Activated T-cell treated with anti-CD3 and anti-CD28 coated beads, Interleukin-2, amount 50 U/mL, for 24 hours (primary cell): Measurements from ENCODE around the gene B4GALT7.
"Not testable (repeated sequence)": the region's sequence is repeated elsewhere in the genome, so short reads cannot be mapped to it uniquely, and the experiment has no call there.

Experiments used
- DNase-seq: peaks from one replicate; pipeline ENCODE4 v3.0.0-alpha.2; 2020
- H3K27ac Mint-ChIP-seq: 2 replicates; pipeline ENCODE4 v1.8.0; 2020; ENCODE audit warnings: mild to moderate bottlenecking, mixed read lengths
- H3K27me3 Mint-ChIP-seq: 2 replicates; pipeline ENCODE4 v1.8.0; 2020; ENCODE audit warnings: mixed read lengths
- H3K36me3 Mint-ChIP-seq: 2 replicates; pipeline ENCODE4 v1.8.0; 2020; ENCODE audit warnings: low read depth, mixed read lengths
- H3K4me1 Mint-ChIP-seq: 2 replicates; pipeline ENCODE4 v1.8.0; 2020; ENCODE audit warnings: low read depth, mixed read lengths
- H3K4me3 Mint-ChIP-seq: 2 replicates; pipeline ENCODE4 v1.8.0; 2020; ENCODE audit warnings: mild to moderate bottlenecking, moderate library complexity, mixed read lengths
- H3K9me3 Mint-ChIP-seq: 2 replicates; pipeline ENCODE4 v1.8.0; 2020; ENCODE audit warnings: mixed read lengths

B4GALT7 gene, protein sequence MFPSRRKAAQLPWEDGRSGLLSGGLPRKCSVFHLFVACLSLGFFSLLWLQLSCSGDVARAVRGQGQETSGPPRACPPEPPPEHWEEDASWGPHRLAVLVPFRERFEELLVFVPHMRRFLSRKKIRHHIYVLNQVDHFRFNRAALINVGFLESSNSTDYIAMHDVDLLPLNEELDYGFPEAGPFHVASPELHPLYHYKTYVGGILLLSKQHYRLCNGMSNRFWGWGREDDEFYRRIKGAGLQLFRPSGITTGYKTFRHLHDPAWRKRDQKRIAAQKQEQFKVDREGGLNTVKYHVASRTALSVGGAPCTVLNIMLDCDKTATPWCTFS

DNA sequence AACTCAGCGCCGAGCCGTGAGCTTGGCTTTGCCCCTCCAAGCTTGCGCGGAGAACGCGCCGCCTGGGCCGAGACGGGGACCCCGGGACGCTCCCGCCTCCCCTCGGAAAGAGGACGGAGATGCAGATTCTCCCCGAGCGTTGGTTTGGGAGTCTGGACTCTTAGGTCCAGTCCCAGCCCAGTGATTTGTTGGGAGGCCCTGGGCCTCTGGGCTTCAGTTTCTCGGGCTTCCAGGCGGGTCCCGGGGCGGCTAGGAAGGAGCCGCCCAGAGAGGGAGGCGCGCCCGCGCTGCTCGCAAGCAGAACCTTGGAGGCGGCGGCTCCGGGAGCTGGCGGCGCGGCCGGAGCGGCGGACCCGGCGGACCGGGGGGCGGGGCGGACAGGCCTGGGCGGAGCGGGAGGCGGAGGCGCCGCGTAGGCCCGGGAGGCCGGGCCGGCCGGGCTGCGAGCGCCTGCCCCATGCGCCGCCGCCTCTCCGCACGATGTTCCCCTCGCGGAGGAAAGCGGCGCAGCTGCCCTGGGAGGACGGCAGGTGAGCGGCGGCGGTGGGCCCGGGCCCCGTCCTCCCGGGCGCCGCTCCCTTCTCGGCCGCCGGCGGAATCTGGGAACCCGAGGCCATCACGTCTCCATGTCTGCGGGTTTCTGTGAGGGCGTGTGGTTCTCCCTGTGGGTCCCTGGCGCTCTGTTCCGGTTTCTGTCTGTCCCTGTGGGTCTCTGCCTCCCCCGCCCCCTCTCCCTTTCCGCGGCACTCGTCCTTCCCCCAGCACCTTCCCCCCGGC, at the start of gene B4GALT7:
Gene B4GALT7, plus strand, starts transcription at position 402 of the 777 bp plus-strand sequence. Its CDS starts 79 bp downstream, at position 481.
- Mint-ChIP-seq H3K4me1 (peaks cover 34% of the 10 kb centered on the region), H3K27ac (peak within 1 kb of the TSS; percentile 92), H3K9me3 (no peaks in the 10 kb centered on the region), H3K4me3 (peak within 1 kb of the TSS; percentile 92), H3K27me3 (no peaks in the 10 kb centered on the region), H3K36me3 (peaks cover 43% of the 10 kb centered on the region)
- DNase-seq = peak; percentile 95

DNA sequence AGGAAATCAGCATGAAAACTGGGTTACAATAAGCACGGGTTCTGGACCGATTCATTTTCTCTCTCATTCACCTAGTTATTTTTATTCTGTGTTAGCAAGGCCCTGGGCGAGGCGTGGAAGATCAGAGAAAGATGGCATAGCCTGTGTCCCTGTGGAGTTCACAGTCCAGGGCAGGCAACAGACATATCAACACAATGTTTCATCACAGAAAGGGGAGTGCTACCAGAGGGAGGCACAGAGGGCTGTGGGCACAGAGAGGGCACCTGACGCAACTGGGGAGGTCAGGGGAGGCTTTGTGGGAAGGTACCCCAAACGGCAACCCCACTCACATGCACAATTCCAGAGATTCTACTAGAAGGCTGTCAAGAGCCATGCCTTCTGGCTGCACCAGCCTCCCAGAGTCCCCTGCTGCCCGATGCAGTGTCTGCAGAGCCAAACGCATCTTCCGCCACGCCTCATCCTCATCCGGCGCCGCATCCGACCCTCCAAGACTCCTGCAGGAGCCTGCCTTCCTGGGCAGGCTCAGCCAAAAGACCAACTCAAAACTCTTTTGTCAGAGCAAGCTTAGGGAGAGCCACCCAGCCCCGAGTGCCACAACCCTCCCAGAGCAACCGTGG, 47.0 kb upstream of the B4GALT7 start:
- DNase-seq = no peak
- Mint-ChIP-seq H3K9me3 (no peaks in the 10 kb centered on the region), H3K27me3 (no peaks in the 10 kb centered on the region), H3K36me3 (peaks cover 44% of the 10 kb centered on the region), H3K4me3 (peak overlapping the region; percentile 84), H3K4me1 (peaks cover 49% of the 10 kb centered on the region), H3K27ac (peak overlapping the region; percentile 51)

DNA sequence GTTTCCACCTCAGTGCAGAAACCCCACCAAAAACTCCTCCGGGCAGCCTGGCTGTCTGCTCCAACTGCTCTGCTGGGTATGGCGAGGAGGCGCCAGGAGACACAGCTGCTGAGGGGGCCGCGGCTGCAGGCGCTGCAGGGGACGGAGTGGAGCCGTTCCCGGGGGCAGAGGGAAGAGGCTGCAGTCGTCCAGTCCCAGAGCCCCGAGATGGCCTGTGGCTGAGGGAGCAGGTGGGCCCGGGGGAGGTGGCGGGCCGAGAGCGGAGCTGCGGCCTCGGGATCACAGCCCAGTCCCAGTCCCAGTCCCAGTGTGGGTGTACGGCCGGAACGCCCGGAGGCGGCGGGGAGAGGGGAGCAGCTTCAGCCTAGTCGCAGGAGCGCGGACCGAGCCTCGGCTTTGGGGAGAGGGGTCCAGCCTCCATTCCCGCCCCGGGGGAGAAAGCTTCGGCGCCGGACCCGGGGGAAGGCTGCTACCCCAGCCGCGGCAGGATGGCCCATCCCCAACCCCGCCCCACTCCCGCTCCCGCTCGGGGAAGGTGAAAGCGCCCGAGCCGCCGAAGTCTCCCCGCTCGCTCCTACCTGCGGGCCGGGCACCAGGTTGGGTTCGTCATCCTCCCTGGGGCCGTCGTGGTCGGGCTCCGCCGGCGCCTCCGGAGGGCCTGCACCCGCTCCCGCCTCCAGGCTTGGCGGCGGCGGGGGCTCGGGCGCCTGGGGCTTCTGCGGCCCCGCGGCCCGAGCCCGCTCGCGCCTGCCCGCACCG, 46.1 kb upstream of the B4GALT7 start:
- peak; percentile 69 for DNase-seq

DNA sequence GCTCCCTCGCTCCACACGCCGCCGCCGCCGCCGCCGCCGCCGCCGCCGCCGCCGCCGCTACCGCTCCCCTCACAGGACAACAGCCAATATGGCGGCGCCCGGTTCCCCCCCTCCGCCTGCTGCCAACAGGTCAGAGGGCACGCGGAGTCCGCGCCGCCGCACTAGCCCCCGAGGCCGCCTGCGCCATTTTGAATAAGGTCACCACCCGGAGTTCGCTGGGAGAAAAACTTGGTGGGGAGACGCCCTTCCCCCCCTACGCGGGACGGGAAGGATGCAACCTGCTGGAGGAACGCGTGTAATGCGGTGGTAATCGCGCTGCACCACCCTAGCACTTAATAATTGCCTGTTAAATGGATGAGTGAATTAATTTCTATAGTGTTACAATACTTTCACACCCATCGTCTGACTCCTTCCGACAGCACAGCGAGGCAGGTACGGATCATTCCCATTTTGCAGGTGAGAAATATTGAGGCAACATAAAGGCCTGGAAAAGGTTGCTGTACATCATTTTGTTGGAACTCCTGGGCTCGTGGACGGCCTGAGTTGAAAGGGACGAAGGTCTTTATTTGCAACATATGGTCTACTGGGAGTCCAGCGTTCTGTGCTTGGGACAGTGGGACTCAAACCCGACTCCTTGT, 45.3 kb upstream of the B4GALT7 start, which contains the start of gene FAM193B:
Gene FAM193B, minus strand, starts transcription at position 90 of the 638 bp plus-strand sequence. CDS start 105 bp downstream, outside the sequence.
- Mint-ChIP-seq H3K9me3 (no peaks in the 10 kb centered on the region), H3K4me3 (peak within 1 kb of the TSS; percentile 84), H3K27me3 (no peaks in the 10 kb centered on the region), H3K27ac (peak within 1 kb of the TSS; percentile 88), H3K4me1 (peaks cover 44% of the 10 kb centered on the region), H3K36me3 (peaks cover 39% of the 10 kb centered on the region)
- peak; percentile 99 for DNase-seq

More for the DNA sequence above, 46.1 kb upstream of the B4GALT7 start:
- no peaks in the 10 kb centered on the region for H3K9me3 Mint-ChIP-seq
- H3K4me1 Mint-ChIP-seq = peaks cover 44% of the 10 kb centered on the region
- peak overlapping the region; percentile 51 for H3K27ac Mint-ChIP-seq
- H3K36me3 Mint-ChIP-seq = peaks cover 41% of the 10 kb centered on the region
- H3K27me3 Mint-ChIP-seq = no peaks in the 10 kb centered on the region
- H3K4me3 Mint-ChIP-seq = peak overlapping the region; percentile 84

DNA sequence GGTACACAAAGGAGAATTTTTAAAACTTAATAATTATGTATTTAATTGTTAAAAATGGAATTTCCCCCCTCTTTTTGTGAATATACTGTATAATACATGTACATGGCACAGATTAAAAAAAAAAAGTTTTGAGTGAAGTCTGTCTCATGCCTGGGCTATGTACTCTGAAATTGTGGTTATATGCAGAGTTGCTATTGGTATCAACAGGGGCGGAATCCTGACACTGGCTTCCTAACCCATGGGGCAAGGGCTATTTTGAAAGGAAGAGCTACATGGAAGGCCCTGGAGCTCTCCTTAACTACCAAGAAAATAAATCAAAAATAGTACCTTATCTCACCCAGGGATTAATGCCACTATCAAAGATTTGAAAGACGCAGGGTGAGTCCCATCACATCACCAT, 44.7 kb upstream of the B4GALT7 start:
- Mint-ChIP-seq H3K36me3 (peaks cover 37% of the 10 kb centered on the region), H3K4me1 (peaks cover 42% of the 10 kb centered on the region), H3K4me3 (peak overlapping the region; percentile 84), H3K27ac (peak overlapping the region; percentile 88), H3K9me3 (no peaks in the 10 kb centered on the region), H3K27me3 (no peaks in the 10 kb centered on the region)
- no peak for DNase-seq

DNA sequence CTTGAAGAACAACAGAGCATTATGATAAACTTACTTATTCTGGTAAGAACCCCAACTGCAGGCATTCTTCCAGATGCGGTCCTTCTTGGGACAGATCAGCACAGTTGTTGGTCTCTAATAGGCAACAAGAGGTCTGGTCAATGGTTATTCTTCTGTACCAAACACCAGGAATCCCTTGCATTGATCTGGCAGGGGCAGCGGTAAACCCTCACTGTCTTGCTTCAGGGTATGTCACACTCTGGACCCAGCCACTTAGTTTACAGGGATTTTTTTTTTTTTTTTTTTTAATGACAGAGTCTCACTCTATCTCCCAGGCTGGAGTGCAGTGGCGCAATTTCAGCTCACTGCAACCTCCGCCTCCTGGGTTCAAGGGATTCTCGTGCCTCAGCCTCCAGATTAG, 44.3 kb upstream of the B4GALT7 start:
- Mint-ChIP-seq H3K4me3 (peak overlapping the region; percentile 84), H3K9me3 (no peaks in the 10 kb centered on the region), H3K36me3 (peaks cover 32% of the 10 kb centered on the region), H3K27ac (no peak overlapping the region), H3K4me1 (peaks cover 40% of the 10 kb centered on the region), H3K27me3 (no peaks in the 10 kb centered on the region)
- no peak for DNase-seq

DNA sequence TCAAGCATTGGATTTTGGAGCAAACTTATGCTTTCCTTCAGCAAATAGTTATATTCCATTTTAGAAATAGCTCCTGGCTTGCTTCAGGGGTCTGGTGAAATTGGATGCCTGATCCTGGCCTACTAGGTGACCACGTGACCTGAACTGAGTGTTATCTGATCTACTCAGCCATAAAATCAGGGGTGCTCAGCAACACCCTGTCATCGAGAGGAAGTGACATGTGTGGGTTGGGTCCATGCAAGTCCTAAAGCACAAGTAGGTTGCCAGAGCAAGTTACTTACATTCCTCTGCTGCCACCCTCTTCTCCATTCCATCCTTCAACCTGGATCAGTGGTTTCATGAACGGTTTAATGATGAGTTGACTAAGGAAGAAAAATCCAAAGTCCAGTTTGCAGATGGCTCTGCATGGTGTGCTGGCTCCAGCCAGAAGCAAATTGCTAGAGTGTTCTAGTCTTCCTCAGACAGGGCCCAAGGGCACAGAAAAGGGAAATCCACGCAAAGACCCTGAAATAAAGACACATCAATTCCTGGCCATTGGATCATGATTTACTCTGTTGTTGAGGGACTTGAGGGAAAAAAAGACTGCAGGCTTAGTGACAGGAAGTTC, 42.8 kb upstream of the B4GALT7 start:
- Mint-ChIP-seq H3K4me3 (no peak overlapping the region), H3K36me3 (peaks cover 17% of the 10 kb centered on the region)

DNA sequence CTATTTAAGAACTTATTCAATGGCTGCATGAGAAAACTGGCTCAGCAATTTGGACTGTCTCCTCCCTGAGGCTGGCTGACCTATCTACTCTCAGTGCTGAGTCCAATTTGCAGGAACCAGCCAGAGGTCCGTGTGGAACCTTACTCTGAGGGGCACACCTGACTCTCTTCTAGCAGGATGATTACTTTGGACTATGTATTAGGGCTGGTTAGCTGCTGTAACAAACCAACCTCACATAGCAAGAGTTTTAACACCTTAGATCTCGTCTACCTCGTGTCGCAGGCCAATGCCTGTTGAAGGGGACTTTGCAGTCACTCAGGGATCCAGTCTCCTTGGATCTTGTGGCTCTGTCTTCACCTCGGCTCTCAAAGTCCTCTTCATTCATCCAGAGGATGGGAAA, 42.1 kb upstream of the B4GALT7 start:
- H3K4me3 Mint-ChIP-seq = no peak overlapping the region
- H3K36me3 Mint-ChIP-seq = peaks cover 11% of the 10 kb centered on the region
- no peaks in the 10 kb centered on the region for H3K9me3 Mint-ChIP-seq
- no peaks in the 10 kb centered on the region for H3K27me3 Mint-ChIP-seq
- peaks cover 27% of the 10 kb centered on the region for H3K4me1 Mint-ChIP-seq
- DNase-seq = no peak
- H3K27ac Mint-ChIP-seq = no peak overlapping the region

More for the DNA sequence above, 42.8 kb upstream of the B4GALT7 start:
- no peak for DNase-seq
- no peak overlapping the region for H3K27ac Mint-ChIP-seq
- no peaks in the 10 kb centered on the region for H3K9me3 Mint-ChIP-seq
- H3K27me3 Mint-ChIP-seq = no peaks in the 10 kb centered on the region
- peaks cover 34% of the 10 kb centered on the region for H3K4me1 Mint-ChIP-seq

DNA sequence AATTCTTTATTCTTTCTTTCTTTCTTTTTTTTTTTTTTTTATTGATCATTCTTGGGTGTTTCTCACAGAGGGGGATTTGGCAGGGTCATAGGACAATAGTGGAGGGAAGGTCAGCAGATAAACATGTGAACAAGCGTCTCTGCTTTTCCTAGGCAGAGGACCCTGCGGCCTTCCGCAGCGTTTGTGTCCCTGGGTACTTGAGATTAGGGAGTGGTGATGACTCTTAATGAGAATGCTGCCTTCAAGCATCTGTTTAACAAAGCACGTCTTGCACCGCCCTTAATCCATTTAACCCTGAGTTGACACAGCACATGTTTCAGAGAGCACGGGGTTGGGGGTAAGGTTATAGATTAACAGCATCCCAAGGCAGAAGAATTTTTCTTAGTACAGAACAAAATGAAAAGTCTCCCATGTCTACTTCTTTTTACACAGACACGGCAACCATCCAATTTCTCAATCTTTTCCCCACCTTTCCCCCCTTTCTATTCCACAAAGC, 40.4 kb upstream of the B4GALT7 start:
- DNase-seq, H3K4me3 Mint-ChIP-seq, H3K27ac Mint-ChIP-seq, H3K9me3 Mint-ChIP-seq, H3K27me3 Mint-ChIP-seq, H3K36me3 Mint-ChIP-seq: not testable (repeated sequence)
- H3K4me1 Mint-ChIP-seq = peaks cover 19% of the 10 kb centered on the region

DNA sequence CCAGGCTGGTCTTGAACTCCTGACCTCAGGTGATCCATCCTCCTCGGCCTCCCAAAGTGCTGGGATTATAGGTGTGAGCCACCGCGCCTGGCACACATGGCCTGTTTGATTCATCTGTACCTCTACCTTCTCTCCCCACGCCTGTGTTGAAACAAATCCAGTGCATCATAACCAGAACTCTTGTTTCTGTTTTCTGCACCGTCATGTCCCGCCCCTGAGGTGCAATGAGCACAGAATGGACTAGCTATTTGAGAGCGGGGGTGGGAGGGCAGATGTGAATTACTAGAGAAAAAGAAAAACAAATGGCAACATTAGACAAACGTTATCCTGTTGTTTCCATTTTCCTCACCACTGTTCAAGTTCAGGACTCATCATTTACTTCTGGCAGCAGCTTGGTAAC, 34.9 kb upstream of the B4GALT7 start:
- no peaks in the 10 kb centered on the region for H3K4me1 Mint-ChIP-seq
- no peak overlapping the region for H3K27ac Mint-ChIP-seq
- H3K9me3 Mint-ChIP-seq = no peaks in the 10 kb centered on the region
- DNase-seq = no peak
- peaks cover 4% of the 10 kb centered on the region for H3K27me3 Mint-ChIP-seq
- H3K36me3 Mint-ChIP-seq = no peaks in the 10 kb centered on the region
- H3K4me3 Mint-ChIP-seq = no peak overlapping the region

DNA sequence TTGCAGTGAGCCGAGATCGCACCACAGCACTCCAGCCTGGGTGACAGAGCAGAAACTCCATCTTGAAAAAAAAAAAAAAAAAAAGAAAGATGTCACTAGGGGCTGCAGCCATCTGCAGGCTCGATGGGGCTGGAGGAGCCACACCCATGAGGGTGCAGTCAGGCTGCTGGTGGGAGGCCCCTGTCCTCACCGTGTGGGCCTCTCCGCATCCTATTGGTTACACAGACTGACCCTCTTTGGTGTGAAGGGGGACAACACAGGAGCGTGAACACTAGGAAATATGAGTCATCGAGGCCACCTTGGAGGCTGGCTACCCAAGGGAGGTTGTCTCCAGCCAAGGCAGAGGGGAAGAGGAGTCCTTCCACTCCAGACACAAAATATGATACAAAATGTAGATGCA, 31.6 kb upstream of the B4GALT7 start:
- Mint-ChIP-seq H3K4me3 (no peak overlapping the region), H3K27ac (no peak overlapping the region), H3K27me3 (peaks cover 4% of the 10 kb centered on the region), H3K4me1 (no peaks in the 10 kb centered on the region), H3K36me3 (no peaks in the 10 kb centered on the region), H3K9me3 (no peaks in the 10 kb centered on the region)
- DNase-seq = no peak

DNA sequence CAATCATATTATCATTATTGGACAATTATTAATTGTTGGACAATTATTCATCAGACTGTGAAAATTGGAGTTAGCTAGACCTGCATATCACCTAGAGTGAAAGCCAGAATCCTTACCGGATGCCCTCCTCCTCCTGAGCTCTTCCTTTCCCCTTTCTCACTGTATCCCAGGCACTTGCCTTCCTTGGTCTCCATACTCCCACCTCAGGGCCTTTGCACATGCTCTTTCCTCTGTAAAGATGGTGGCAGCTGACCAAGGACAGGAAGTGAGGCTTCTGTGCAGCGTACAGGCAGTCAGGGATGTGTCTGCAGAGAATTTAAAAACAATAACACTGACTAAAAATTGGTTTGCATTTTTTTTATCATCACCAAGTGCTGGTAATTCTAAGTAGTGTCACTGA, 30.0 kb upstream of the B4GALT7 start:
- H3K4me1 Mint-ChIP-seq = no peaks in the 10 kb centered on the region
- H3K9me3 Mint-ChIP-seq = no peaks in the 10 kb centered on the region
- H3K27ac Mint-ChIP-seq = no peak overlapping the region
- no peak for DNase-seq
- peaks cover 4% of the 10 kb centered on the region for H3K27me3 Mint-ChIP-seq
- H3K36me3 Mint-ChIP-seq = no peaks in the 10 kb centered on the region
- H3K4me3 Mint-ChIP-seq = no peak overlapping the region

DNA sequence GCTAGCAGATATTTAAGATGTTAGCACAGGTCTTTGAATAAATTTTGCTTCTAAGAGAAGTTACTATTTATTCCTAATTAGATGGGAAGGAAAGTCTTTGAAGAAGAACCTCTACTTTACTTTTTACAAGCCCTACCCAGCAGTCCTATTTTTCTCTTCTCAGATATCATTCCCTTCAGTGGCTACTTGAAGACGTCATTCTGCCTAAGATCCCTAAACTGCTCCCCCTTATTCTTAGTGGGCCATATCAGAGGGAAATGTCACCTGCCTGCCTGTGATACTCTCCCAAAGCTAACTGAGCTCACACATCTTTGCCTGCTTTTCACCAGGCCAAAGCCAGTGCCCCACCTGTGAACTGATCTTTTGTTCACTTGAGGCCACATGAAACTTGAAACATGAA, 24.4 kb upstream of the B4GALT7 start:
- H3K4me3 Mint-ChIP-seq = no peak overlapping the region
- H3K27ac Mint-ChIP-seq = no peak overlapping the region
- H3K9me3 Mint-ChIP-seq = no peaks in the 10 kb centered on the region
- H3K36me3 Mint-ChIP-seq = no peaks in the 10 kb centered on the region
- no peak for DNase-seq
- H3K4me1 Mint-ChIP-seq = no peaks in the 10 kb centered on the region
- peaks cover 3% of the 10 kb centered on the region for H3K27me3 Mint-ChIP-seq
